ENCODE data around the gene ARHGAP21.

The ARHGAP21 gene

GRCh38 chr10:24574161-24574560 lies 149.5 kb downstream of the ARHGAP21 start:
- DNase-seq (ENCODE audit: low spot score) = no peak

- DNase-seq (ENCODE audit: low spot score) = no peak
Measured at GRCh38 chr10:24571870-24572450, 151.7 kb downstream of the ARHGAP21 start.

GRCh38 chr10:24570658-24571426 lies 152.8 kb downstream of the ARHGAP21 start:
- no peak for DNase-seq (ENCODE audit: low spot score)

- DNase-seq (ENCODE audit: low spot score) = no peak
Measured at GRCh38 chr10:24569828-24570657, 153.6 kb downstream of the ARHGAP21 start.

GRCh38 chr10:24569330-24569796 lies 154.3 kb downstream of the ARHGAP21 start:
- DNase-seq (ENCODE audit: low spot score) = no peak

GRCh38 chr10:24568042-24568441 lies 155.6 kb downstream of the ARHGAP21 start:
- no peak for DNase-seq (ENCODE audit: low spot score)

- no peak for DNase-seq (ENCODE audit: low spot score)
Measured at GRCh38 chr10:24561453-24561852, 162.2 kb downstream of the ARHGAP21 start.

- no peak for DNase-seq (ENCODE audit: low spot score)
Measured at GRCh38 chr10:24556750-24557742, 166.6 kb downstream of the ARHGAP21 start.

- DNase-seq (ENCODE audit: low spot score) = no peak
Measured at GRCh38 chr10:24556126-24556749, 167.4 kb downstream of the ARHGAP21 start.

GRCh38 chr10:24554036-24554435 lies 169.7 kb downstream of the ARHGAP21 start:
- no peak for DNase-seq (ENCODE audit: low spot score)

GRCh38 chr10:24553051-24553612 lies 170.6 kb downstream of the ARHGAP21 start:
- no peak for DNase-seq (ENCODE audit: low spot score)

GRCh38 chr10:24552346-24553016 lies 171.2 kb downstream of the ARHGAP21 start:
- peak; percentile 65 for DNase-seq (ENCODE audit: low spot score)

GRCh38 chr10:24551161-24551560 lies 172.5 kb downstream of the ARHGAP21 start:
- no peak for DNase-seq (ENCODE audit: low spot score)

GRCh38 chr10:24550680-24551079 lies 173.0 kb downstream of the ARHGAP21 start:
- no peak for DNase-seq (ENCODE audit: low spot score)

GRCh38 chr10:24545585-24545984 lies 178.1 kb downstream of the ARHGAP21 start:
- no peak for DNase-seq (ENCODE audit: low spot score)

- no peak for DNase-seq (ENCODE audit: low spot score)
Measured at GRCh38 chr10:24544776-24545175, 178.9 kb downstream of the ARHGAP21 start.

- DNase-seq (ENCODE audit: low spot score) = no peak
Measured at GRCh38 chr10:24542314-24543270, 181.1 kb downstream of the ARHGAP21 start.

- DNase-seq (ENCODE audit: low spot score) = peak; percentile 83
Measured at GRCh38 chr10:24541239-24541753, 182.4 kb downstream of the ARHGAP21 start.

GRCh38 chr10:24536636-24537035 lies 187.1 kb downstream of the ARHGAP21 start:
- DNase-seq (ENCODE audit: low spot score) = no peak
